Stimulated activated CD8-positive, alpha-beta memory T cell treated with anti-CD3 and anti-CD28 coated beads, Interleukin-15, amount 100 ng/mL, for 24 hours (primary cell): ENCODE measurements around the gene ROPN1B.

ENCODE experiments used
- DNase-seq: peaks from one replicate; pipeline ENCODE4 v3.0.0-alpha.2; 2020; ENCODE audit warnings: low read depth

Gene ROPN1B

GRCh38 chr3:126004692-126005091, 35.7 kb downstream of the ROPN1B start:
- DNase-seq: no peak

DNA sequence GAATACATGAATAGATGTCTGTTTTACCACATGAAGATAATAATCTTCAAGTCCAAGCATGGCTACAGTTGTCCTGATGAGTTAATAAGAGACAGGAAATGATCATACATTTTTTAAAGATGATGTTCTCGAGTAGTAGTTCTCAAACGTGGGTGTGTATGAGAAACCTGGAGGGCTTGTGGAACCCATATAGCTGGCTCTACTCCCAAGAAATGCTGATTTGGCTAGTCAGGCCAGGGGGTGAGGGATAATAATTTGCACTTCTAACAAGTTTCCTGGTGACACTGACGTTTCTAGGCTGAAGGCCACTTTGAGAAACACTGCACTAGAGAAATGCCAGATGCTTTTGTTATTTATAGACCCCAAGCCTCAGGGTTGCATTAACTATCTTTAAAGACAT, 37.0 kb downstream of the ROPN1B start:
- no peak for DNase-seq

GRCh38 chr3:126008219-126008618, 39.2 kb downstream of the ROPN1B start:
- no peak for DNase-seq

GRCh38 chr3:126009181-126009580, 40.2 kb downstream of the ROPN1B start:
- DNase-seq: no peak

DNA sequence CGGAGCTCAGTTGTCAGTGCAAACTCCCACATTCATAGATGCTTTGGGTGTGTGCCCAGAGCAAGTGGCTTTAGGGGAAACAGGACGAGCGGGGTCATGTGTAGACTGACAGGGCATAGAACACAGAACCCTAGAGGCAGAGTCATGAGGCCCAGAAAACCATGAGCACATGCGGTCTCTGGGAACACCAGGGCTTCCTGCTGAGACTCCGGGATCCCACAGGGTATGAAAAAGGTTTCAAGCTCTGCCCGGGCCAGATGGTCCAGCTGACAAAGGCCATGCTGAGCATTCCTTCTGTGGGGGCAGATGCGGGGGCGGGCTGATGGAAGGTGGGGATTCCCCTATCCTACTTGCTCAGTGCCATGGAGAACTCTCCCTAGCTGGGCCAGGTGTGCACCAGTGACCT, 44.8 kb downstream of the ROPN1B start:
- DNase-seq: no peak

DNA sequence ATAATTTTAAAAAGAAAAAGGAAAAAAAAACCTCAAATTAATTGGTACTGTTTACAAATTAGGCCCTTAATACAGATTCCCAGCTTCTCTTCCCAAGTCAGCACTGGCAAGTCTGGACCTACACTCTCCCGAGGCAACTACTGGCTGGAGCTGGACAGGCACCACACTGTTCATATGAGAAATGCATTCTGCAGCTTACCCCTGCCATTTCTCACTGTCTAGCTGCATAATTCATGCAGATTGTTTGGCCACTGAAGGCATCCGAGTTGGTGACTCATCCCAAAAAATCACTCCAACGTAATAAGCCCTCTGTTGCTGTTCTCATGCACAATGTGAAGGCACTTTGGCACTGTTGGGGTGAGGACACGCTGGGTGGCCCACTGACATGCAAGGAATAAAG, 45.3 kb downstream of the ROPN1B start:
- DNase-seq: no peak

GRCh38 chr3:126015075-126015474, 46.1 kb downstream of the ROPN1B start:
- DNase-seq: no peak

DNA sequence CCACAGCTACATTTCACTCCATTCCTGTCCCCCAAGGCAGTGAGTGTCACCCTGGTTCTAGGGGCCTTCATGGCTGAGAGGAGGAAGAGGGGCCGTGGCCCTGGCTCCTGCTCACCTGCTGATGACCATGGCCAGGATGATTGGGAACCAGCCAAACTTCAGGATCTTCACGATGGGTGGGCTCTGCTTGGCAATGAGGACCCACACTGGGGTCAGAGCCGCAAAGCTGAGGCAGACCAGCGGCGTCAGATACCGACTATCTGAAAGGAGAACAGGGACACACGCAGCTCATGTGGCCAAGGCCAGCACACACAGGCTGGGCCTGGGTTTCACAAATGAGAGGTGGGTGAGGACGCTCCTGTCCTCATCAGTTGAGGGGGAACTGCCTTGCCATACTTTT, 47.6 kb downstream of the ROPN1B start:
- DNase-seq: no peak

- DNase-seq: no peak
Measured at GRCh38 chr3:126017362-126017761, 48.4 kb downstream of the ROPN1B start.

DNA sequence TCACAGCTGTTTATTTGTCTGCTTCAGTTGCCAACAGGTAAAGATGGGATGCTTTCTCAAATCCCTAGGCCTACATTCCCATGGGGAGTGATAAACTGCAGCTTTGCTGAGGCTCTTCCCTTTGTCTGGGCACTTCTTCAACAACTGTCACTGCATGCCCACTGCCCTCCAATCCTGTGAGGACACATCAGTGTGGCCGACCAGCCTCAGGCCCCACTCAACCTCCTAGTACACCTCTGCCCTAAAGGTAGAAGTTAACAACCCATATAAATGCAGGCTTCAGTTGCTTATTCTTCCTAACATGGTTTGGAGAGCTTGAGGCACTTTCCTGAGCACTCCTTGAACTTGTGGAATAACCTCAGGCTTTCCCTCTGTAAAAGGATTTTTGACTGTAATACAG, 49.6 kb downstream of the ROPN1B start:
- no peak for DNase-seq

- no peak for DNase-seq
Measured at GRCh38 chr3:126018995-126019394, 50.0 kb downstream of the ROPN1B start.

- DNase-seq: no peak
Measured at GRCh38 chr3:126019683-126020082, 50.7 kb downstream of the ROPN1B start.

DNA sequence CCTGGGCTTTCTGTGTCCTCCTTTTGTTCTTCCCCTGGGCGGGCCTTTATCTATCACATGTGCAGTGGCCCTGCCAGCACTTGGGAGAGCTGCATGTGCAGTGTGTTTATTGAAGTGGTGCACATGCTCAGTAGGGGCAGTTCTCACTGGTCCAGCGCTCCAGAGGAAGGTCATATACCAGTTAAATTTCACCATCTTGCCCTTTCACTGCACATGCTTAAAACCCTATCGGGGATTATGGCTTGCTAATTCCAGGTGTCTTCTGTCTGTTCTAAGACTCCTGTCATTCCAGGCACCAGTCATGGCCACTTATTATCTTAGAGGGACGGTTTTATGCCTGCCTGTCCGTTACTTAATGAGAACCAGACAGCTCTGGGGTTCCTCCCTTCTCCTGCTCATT, 52.2 kb downstream of the ROPN1B start:
- DNase-seq: no peak

GRCh38 chr3:126021702-126022101, 52.7 kb downstream of the ROPN1B start:
- DNase-seq: no peak

DNA sequence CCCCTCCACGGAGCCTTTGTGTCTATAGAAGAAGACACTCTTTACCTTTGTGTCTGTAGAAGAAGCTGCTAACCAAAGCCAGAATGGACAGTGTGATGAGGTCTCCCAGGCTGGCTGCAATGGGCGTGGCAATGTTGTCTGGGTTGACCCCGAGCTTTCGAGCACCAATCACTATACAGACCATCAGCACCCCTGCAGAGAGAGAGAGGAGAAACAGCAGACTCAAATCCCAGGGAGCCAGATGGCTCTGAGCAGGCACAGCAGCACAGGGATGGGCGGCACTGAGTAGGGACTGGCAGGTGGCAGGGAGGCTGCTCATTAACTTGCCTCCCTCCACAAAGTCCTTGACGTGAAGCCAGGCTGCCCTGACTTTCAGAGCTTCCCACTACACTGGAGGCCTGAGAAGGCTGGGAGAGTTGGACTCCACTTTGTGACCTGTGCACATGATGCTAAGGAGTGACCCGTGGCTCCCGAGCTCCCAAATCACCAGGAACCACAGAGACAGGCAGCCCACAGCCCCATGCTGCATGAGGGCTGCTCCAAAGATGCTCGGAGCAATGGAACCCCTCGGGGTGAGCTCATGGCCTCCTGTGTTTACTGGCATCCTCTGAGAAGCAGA, 53.9 kb downstream of the ROPN1B start:
- no peak for DNase-seq

GRCh38 chr3:126023390-126023789, 54.4 kb downstream of the ROPN1B start:
- DNase-seq: no peak

- no peak for DNase-seq
Measured at GRCh38 chr3:126024049-126024854, 55.3 kb downstream of the ROPN1B start.

- no peak for DNase-seq
Measured at GRCh38 chr3:126025116-126025729, 56.2 kb downstream of the ROPN1B start.

DNA sequence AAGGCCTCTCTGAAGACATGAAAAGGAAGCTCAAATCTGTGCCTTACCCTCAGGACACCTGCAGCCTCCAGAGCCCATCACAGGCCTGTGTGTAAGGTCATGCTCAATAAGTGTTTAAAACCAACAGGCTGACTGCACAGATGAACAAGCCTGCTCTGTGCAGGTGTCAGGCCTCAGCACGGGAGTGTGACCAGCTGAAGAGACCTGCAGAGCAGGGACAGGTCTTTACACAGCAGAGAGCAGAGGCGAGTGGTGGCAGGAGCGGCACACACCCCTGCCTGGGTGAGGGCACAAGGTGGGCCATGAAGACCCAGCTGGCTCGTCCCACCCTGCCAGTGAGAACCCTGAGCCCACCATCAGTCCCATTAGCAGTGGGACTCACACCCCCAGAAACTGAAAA, 56.9 kb downstream of the ROPN1B start:
- no peak for DNase-seq

GRCh38 chr3:126026277-126026751, 57.3 kb downstream of the ROPN1B start:
- DNase-seq: no peak

DNA sequence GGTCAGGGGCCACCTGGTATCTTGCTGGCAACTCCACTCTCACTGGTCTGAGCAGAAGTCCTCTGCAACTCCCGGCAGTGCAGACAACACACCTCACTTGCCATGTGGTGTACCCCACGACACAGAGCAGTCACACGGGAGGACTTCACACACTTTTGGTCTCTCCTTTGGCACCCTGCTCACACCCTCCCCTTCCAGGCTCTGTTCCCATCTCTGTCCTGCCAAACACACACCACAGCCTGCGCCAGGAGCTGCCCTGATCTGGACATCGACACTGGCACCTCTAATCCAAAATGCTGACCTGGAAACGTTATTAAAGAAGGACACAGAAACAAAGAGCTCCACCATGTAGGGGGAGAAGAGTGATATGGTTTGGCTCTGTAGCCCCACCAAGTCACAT, 57.8 kb downstream of the ROPN1B start:
- DNase-seq: no peak

- DNase-seq: no peak
Measured at GRCh38 chr3:126028096-126028495, 59.1 kb downstream of the ROPN1B start.

- DNase-seq: no peak
Measured at GRCh38 chr3:126029241-126029640, 60.3 kb downstream of the ROPN1B start.
